IPS-18c (cell line): ENCODE results near the gene KIAA1755.
"Not testable (repeated sequence)": the region's sequence is repeated elsewhere in the genome, so short reads cannot be mapped to it uniquely, and the experiment has no call there.

Source experiments
- H3K4me3 ChIP-seq: 2 replicates; pipeline ENCODE4 v1.7.0; 2013; ENCODE audit warnings: low read depth, mild to moderate bottlenecking, low read length, moderate library complexity; ENCODE audit not compliant: insufficient read depth
- H3K9me3 ChIP-seq: one replicate; pipeline ENCODE4 v1.6.1; 2013; ENCODE audit warnings: mild to moderate bottlenecking, low read length, moderate library complexity; ENCODE audit not compliant: control insufficient read depth, insufficient read depth

The KIAA1755 gene

DNA sequence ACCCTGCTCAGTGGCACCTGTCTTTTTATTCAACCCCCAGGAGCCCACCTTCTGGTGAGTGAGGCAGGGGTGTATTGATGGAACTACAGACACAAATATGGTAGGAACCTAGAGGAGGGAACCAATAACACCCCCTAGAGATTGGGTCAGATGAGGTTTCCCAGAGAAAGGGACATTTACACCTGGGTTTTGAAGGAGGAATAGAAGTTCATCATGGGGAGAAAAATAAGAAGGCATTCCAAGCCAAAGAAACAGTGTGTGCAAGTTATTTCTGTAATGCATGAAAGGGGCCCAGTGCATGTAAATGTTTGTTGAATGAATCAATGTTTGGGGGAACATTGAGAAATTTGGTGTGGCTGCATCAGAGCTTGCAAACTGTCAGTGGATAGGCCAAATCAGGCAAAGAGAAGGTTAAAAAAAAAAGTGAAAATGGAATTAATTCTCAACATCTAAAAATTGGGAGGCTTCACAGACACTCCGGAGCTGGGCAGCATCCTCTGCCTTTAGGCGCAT lies 11.1 kb upstream of the KIAA1755 start:
- Histone ChIP-seq H3K4me3 (no peak overlapping the region), H3K9me3 (peaks cover 3% of the 10 kb centered on the region)

DNA sequence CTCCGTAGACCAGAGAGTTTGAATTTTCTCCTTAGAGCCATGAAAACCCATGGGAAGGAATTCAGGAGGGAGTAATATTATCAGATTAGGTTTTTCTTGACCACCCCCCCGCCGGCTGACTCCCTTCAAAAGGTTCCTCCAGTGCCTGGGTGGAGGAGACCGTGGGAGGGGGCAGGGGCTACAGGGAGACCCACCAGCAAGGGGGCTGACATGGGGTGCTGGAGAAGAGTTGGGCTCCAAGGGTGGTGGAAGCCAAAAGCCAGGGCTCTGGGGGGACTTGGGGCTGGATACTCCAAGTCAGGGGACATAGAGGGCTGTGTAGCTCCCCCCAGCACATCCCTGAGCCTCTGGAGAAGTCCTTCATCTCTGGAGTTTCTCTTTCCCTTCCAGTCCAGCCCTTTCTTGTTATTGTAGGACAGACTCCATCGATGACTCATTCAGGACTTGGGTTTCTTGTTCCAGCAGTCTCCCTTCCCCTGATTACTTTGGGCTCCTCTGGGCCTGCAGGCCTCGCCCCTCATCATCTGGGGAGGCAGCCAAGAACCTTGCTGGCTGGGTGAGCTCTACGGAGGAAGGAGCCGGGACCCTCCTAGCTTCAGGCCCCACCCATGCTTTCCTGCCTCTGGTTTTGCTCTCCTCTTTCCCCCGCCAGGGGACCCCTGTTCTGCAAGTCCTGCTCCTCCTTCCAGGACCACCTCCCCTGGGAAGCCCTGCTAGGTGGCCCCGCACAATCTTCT lies 10.5 kb upstream of the KIAA1755 start:
- no peak overlapping the region for H3K4me3 ChIP-seq
- peaks cover under 1% of the 10 kb centered on the region for H3K9me3 ChIP-seq

DNA sequence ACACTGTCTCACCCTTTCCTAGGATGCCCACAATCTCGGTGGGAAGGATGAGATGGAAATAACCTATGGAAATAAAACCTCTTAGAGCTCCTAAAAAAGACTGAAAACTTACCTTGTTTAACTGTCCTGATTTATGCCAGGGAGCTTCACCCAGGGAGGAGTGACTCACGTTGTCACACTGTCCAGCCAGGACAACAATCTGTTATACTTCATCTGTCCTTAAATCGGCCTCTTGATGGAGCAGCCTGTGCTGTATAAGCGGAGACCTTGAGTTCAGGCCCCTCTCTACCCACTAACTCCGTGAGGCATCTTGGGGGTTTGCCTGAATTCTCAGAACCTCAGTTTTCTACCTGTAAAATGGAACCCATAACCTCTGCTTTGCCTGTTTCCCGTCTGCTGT lies 9.2 kb upstream of the KIAA1755 start:
- H3K4me3 ChIP-seq = no peak overlapping the region
- no peaks in the 10 kb centered on the region for H3K9me3 ChIP-seq

DNA sequence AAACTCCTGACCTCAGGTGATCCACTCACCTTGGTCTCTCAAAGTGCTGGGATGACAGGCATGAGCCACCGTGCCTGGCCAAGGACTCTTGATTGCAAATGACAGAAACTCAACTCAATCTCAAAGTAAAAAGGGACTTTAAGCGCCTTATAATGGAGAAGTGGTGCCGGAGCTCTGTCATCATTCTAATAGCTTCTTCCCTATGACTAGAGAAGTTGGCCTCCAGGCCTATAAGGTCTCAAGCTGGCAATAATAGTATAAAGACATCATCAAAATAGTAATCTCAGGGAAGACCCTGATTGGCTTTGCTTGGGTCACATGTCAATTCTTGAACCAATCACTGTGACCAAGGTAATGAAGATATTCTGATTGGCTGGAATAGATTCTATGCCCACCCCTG lies 8.5 kb upstream of the KIAA1755 start:
- Histone ChIP-seq H3K9me3 (no peaks in the 10 kb centered on the region), H3K4me3 (no peak overlapping the region)

DNA sequence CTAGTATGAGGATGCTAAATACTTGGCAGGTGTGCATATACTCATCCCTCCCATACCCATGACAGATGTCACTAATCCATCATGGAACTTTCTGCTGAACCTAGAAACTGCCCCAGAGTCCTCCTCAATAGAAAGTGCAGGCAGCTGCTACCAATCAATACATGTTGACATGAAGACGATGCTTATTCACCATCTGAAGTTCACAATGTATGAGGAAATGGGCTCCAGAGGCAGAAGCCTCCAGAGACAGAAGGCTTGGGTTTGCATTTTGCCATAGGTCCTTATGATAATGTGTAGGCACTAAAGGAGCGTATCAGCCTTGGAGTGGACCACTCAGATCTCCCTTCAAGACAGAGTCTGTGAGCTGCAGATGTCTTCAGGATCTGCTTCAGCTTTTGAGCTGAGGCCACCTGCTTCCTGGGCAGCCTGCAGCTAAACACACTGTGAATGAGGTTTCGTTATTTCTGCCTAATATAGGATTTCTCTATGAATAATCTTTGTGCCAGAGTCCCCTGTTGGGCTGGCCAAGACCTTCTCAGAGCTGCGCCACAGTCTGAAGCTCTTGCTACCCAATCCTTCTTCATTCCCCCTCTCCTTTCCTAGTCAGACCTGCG lies 7.5 kb upstream of the KIAA1755 start:
- Histone ChIP-seq H3K9me3 (no peaks in the 10 kb centered on the region), H3K4me3 (no peak overlapping the region)

DNA sequence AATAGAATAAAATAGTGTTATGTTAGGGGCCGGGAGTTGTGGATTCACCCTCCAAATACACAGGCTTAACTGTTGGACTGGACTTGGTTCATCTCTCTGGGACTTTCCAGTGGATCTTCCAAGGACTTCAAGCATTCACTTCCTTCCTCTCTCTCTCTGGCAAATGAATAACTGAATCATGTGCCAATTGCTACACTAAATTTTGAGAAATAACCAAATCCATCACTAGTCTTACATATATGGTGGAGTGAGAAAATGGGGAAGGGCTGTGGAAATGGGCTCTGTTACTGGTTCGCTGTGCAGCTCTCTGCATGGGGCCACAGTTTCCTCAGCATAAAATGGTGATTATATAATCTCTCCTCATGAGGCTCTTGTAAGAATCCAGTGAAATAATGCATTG lies 6.8 kb upstream of the KIAA1755 start:
- H3K9me3 ChIP-seq = no peaks in the 10 kb centered on the region
- no peak overlapping the region for H3K4me3 ChIP-seq

DNA sequence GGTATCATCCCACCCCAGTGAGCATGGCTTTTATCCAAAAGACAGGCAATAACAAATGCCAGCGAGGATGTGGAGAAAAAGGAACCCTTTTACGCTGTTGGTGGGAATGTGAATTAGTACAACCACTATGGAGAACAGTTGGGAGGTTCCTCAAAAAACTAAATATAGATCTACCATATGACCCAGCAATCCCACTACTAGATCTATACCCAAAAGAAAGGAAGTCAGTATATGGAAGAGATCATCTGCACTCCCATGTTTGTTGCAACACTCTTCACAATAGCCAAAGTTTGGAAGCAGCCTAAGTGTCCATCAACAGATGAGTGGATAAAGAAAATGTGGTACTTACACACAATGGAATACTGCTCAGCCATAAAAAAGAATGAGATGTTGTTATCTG lies 5.9 kb upstream of the KIAA1755 start:
- Histone ChIP-seq H3K4me3 (no peak overlapping the region), H3K9me3 (no peaks in the 10 kb centered on the region)

DNA sequence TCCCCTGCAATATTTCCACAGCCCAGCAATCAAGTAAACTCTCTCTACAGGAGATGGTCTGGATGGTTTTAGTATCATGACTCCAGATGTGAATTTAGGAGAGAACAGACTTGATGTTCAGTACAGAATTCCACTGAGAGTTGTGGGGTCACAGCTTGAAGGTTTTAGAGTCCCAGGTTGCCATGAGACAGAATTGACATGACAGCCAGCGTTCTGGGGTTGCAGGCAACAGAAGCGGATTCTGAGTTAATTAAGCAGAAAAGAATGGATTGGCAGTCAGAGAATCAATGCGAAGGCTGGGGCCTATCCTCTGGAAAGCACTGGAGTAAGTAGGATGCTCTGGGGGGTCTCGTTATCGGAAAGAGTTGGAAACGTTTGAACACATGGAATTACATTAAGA lies 2.4 kb upstream of the KIAA1755 start:
- Histone ChIP-seq H3K4me3 (no peak overlapping the region), H3K9me3 (no peaks in the 10 kb centered on the region)

DNA sequence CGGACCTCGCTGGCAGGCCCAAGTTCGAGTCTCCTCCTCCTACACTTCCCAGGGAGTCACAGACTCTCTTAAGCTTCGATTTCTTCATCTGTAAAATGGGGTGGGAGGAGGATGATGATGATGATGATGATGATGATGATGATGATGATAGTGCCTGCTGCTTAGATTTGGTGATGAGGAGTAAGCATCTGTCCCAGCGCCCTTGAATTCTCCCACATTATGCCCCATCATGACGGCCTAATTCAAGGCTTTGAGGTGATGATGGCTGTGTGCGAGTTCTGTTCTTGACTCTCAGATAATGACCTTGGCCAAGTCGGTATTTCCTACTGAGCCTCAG lies 487 bp upstream of the KIAA1755 start:
- H3K4me3 ChIP-seq = peak overlapping the region; percentile 30; the same call in 1 of the 2 replicates
- peaks cover 2% of the 10 kb centered on the region for H3K9me3 ChIP-seq

DNA sequence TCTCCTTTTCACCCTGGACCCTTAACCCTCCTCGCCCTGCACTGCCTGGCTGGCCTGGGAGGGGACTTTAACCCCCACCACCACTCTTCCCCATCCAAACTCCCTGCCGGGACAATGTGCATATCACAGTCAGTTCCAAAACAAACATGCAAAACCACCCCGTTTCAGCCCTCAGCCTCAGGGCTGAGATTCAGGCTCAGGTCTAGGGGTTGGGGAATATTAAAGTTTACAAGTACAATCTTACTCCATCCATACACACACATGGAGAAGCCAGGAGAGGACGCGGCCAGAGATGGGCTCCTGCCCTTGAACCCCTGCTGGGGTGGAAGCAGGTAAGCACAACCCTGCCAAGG lies 534 bp downstream of the KIAA1755 start:
- peak overlapping the region; percentile 46 for H3K4me3 ChIP-seq
- peaks cover 2% of the 10 kb centered on the region for H3K9me3 ChIP-seq

DNA sequence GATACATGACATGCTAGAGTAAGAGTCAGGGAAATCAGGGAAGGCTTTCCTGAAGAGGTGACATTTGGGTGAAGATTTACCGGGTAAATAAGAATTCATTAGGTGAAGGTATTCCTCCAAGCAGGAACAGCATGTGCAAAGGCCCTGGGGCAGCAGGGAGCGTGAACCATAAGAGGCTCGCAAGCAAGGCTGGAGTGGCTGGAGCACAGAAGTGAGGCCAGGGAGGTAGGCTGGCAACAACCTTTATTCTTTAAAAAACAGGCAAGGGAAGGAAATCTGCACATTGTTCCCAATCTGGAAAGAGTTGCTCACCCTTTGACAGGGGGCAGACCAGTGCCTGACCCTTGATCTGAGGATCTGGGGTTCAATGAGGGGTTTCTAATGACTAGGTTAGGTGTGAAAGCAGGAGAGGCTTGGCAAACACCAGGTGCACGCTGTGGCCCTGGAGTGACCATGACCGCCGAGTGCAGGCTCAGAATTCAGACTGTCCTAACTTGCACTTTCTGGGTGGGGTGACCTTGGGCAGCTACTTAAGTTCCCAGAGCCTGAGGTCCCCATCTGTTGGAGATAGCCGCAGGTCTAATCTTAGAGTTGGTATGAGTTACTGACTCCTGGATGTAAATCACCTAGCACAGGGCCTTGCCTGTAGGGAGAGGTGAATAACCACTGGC lies 1.9 kb downstream of the KIAA1755 start:
- H3K9me3 ChIP-seq = peaks cover 2% of the 10 kb centered on the region
- no peak overlapping the region for H3K4me3 ChIP-seq

DNA sequence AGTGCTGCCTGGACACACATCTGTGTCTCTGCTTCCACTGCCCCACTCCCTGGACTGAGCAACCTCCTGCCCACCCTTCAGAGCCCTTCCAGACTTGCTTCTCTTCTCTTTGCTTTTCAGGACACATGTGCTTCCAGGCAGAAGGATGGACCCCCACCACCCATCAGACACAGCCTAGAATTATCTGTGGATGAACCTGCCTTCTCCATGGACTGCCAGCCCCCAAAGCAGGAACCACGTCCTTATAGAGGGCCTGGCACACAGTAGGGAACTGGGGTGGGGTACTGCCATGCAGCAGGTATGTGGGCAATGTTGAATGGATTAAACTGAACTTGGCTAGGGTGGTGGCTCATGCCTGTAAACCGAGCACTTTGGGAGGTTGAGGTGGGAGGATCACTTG lies 3.6 kb downstream of the KIAA1755 start:
- H3K4me3 ChIP-seq = no peak overlapping the region
- peaks cover 2% of the 10 kb centered on the region for H3K9me3 ChIP-seq

DNA sequence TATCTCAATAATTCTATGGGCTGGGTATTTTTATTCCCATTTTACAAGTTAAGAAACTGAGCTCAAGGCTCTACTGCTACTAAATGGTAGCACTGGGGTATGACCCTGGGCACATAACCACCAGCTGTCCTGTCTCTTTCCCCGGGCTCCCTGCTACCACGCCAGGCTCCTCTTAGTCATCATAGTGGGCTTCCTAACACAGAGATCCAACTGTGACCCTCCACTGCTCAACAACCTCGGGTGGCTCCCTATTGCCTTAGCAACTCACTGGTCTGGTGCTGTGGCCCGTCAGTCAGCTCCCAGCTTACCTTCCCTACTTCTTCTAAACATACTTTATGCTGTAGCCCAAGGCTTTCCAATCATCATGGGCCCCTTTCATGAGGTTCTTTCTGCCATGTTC lies 4.5 kb downstream of the KIAA1755 start:
- no peak overlapping the region for H3K4me3 ChIP-seq
- H3K9me3 ChIP-seq = peaks cover 2% of the 10 kb centered on the region

DNA sequence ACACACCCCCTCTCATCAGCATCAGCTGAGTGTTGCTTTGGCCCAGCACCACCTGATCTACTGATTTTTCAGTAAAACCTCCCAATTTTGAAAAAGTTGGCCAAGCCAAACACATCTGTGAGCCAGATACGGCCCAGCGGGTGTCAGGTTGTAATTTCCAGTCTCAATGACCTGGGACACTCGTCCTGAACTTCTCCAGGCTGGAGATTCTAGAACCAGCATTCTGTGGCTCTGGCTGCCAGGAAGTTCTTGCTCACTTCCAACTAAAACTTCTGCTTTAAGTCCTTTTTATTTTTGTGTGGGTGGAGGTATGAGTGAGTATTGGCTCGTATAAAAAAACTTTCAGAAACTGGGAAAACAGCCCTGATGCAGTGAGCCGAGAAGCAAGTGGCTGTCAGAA lies 5.1 kb downstream of the KIAA1755 start:
- Histone ChIP-seq H3K4me3 (no peak overlapping the region), H3K9me3 (peaks cover 2% of the 10 kb centered on the region)

DNA sequence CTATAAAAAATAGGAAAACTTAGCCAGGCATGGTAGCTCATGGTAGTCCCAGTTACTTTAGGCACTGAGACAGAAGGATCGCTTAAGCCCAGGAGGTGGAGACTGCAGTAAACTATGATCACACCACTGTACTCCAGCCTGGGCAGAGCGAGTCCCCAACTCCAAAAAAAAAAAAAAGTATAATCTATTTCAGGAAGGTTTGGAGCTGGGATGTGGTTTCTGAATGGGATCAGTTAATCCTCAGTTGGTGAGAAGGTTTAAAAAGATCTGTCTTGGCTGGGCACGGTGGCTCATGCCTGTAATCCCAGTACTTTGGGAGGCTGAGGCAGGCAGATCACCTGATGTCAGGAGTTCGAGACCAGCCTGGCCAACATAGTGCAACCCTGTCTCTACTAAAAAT lies 5.9 kb downstream of the KIAA1755 start:
- H3K4me3 ChIP-seq, H3K9me3 ChIP-seq: not testable (repeated sequence)

DNA sequence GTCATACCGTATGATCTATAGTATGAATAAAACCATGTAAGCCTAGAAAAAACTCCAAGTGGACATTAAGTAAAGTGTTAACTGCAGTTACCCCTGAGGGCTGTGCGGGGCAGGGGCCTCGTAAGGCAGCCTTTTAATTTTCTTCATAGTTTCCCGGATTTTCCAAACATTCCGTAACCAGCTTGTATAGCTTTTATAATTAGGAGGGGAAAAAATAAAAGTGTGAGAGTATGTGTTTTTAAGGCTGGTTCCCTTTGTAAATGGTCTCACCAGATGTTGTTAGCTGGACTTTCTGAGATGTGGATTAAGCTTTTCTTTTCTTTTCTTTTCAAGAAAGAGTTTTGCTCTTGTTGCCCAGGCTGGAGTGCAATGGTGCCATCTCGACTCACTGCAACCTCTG lies 7.0 kb downstream of the KIAA1755 start:
- Histone ChIP-seq H3K9me3 (peaks cover 2% of the 10 kb centered on the region), H3K4me3 (no peak overlapping the region)

DNA sequence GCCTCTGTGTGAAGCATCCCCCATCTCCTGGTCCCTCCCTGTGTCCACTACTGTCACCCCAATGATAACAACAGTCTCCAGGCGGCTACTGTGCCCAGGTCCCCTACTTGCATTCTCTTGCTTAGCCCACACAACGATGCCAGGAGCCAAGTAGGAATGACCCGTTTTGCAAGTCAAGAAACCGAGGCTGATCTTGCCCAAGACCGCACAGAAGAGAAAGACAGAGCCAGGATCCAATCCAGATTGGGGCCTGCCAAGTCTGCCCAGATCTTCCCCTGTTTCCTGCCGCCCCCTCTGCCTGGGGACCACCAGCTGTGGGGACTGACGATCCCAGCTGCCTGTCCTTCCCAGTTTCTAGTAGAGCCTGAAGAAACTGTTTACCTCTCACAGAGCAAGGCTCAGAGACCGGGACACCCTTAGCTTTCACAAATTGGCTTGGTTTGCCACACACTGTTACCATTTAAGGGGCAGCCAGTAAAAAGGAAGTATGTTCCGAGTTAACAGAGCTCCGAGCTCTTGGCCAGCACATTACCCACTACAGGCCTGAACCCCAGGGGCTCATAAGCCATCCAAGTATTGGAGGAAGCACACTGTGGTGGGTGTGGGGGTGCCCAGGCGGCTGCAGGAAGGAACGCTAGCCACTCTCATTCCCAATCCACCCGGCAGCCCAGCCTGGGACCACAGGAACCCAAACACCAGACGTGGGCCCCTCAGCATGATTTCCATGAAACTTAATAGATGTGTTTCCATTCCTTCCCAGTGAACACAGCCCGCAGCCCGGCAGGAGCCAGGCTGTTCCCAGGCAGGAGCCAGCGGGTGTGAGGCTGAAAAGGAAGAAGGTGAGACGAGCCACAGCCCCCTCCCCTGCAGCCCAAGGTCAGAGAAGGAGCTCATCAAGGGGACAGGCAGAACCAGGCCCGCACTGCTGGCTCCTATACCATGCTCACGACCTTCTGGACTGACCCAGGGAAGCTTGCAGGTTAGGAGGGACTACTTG lies 7.9 kb downstream of the KIAA1755 start:
- no peak overlapping the region for H3K4me3 ChIP-seq

More for the DNA sequence above, 7.9 kb downstream of the KIAA1755 start:
- H3K9me3 ChIP-seq = peaks cover 2% of the 10 kb centered on the region
